ENCODE data around the gene CEP112. TPM values are rescaled to one million over a fixed set of nuclear protein-coding genes. Genes with fewer than 3 reads are reported as not detected.

CEP112 gene
- total RNA-seq, 1 donor from 2014 or later = 26.0 TPM

GRCh38 chr17:65627891-65628643 lies 563.9 kb downstream of the CEP112 start:
- intact Hi-C loops (cut with DNase I) = no loop called here
- DNase-seq (ENCODE audit: missing footprints) = no peak
- ATAC-seq = no peak

- intact Hi-C loops (cut with DNase I) = no loop called here
- ATAC-seq (no peak), DNase-seq (ENCODE audit: missing footprints) (no peak)
Observed at GRCh38 chr17:65627108-65627507, 564.8 kb downstream of the CEP112 start.

GRCh38 chr17:65626451-65626850 lies 565.5 kb downstream of the CEP112 start:
- DNase-seq (ENCODE audit: missing footprints) (no peak), ATAC-seq (no peak)
- intact Hi-C loops (cut with DNase I) = no loop called here

- intact Hi-C loops (cut with DNase I) = no loop called here
Observed at GRCh38 chr17:65618516-65618915, 573.4 kb downstream of the CEP112 start.

GRCh38 chr17:65617496-65617895 lies 574.4 kb downstream of the CEP112 start:
- ATAC-seq (no peak), DNase-seq (ENCODE audit: missing footprints) (no peak)
- intact Hi-C loops (cut with DNase I) = no loop called here

More at GRCh38 chr17:65618516-65618915, 573.4 kb downstream of the CEP112 start:
- ATAC-seq (no peak), DNase-seq (ENCODE audit: missing footprints) (no peak)

- ATAC-seq (no peak), DNase-seq (ENCODE audit: missing footprints) (no peak)
- intact Hi-C loops (cut with DNase I) = no loop called here
Observed at GRCh38 chr17:65609749-65610148, 582.2 kb downstream of the CEP112 start.

GRCh38 chr17:65609286-65609685 lies 582.6 kb downstream of the CEP112 start:
- DNase-seq (ENCODE audit: missing footprints) (no peak), ATAC-seq (no peak)
- intact Hi-C loops (cut with DNase I) = no loop called here

GRCh38 chr17:65604070-65604469 lies 587.9 kb downstream of the CEP112 start:
- intact Hi-C loops (cut with DNase I) = no loop called here
- DNase-seq (ENCODE audit: missing footprints) (no peak), ATAC-seq (no peak)

GRCh38 chr17:65601881-65602280 lies 590.1 kb downstream of the CEP112 start:
- ATAC-seq (no peak), DNase-seq (ENCODE audit: missing footprints) (no peak)
- intact Hi-C loops (cut with DNase I) = no loop called here

- no peak for DNase-seq (ENCODE audit: missing footprints)
- intact Hi-C loops (cut with DNase I) = no loop called here
- ATAC-seq = no peak
Observed at GRCh38 chr17:65601145-65601544, 590.8 kb downstream of the CEP112 start.

GRCh38 chr17:65600518-65600917 lies 591.4 kb downstream of the CEP112 start:
- DNase-seq (ENCODE audit: missing footprints) (no peak), ATAC-seq (no peak)
- intact Hi-C loops (cut with DNase I) = no loop called here

- intact Hi-C loops (cut with DNase I) = no loop called here
- ATAC-seq (no peak), DNase-seq (ENCODE audit: missing footprints) (no peak)
Observed at GRCh38 chr17:65599650-65600049, 592.3 kb downstream of the CEP112 start.

- intact Hi-C loops (cut with DNase I) = no loop called here
- no peak for ATAC-seq
- no peak for DNase-seq (ENCODE audit: missing footprints)
Observed at GRCh38 chr17:65598746-65599145, 593.2 kb downstream of the CEP112 start.

- intact Hi-C loops (cut with DNase I) = no loop called here
- DNase-seq (ENCODE audit: missing footprints) = no peak
- ATAC-seq = no peak
Observed at GRCh38 chr17:65595071-65595656, 596.8 kb downstream of the CEP112 start.

GRCh38 chr17:65593855-65594845 lies 597.8 kb downstream of the CEP112 start:
- intact Hi-C loops (cut with DNase I) = no loop called here
- DNase-seq (ENCODE audit: missing footprints) (no peak), ATAC-seq (no peak)

- intact Hi-C loops (cut with DNase I) = no loop called here
- DNase-seq (ENCODE audit: missing footprints) (no peak), ATAC-seq (no peak)
Observed at GRCh38 chr17:65593092-65593854, 598.7 kb downstream of the CEP112 start.

GRCh38 chr17:65592125-65592965 lies 599.6 kb downstream of the CEP112 start:
- DNase-seq (ENCODE audit: missing footprints) = no peak
- no peak for ATAC-seq
- intact Hi-C loops (cut with DNase I) = no loop called here

- ATAC-seq (no peak), DNase-seq (ENCODE audit: missing footprints) (no peak)
- intact Hi-C loops (cut with DNase I) = no loop called here
Observed at GRCh38 chr17:65589321-65589720, 602.6 kb downstream of the CEP112 start.
